ENCODE results near the gene EPHA4. TPM values are rescaled to one million over a fixed set of nuclear protein-coding genes. Genes with fewer than 3 reads are reported as not detected.

The EPHA4 gene
- total RNA-seq, 1 donor from 2014 or later: 15.2 TPM

GRCh38 chr2:221504905-221505304, 67.2 kb downstream of the EPHA4 start:
- no peak for DNase-seq (ENCODE audit: low spot score)

DNA sequence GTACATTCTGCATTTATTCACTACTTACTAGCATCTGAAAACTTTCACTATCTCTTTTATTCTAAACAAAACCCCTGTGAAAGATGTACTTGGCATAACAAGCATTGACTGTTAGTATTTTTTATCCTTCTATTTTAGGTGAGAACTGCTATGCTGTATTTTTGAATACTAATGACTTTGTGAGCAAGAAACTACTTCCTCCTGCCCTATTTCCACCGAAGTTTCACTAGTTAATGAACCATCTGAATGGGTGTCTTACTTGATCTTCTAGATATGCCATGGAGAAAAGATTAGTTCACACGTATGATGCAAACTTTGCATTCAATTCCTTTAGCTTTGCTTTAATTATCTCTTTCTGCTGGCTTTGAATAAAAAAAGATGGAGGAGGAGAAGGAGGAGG, 68.1 kb downstream of the EPHA4 start:
- DNase-seq (ENCODE audit: low spot score): no peak

DNA sequence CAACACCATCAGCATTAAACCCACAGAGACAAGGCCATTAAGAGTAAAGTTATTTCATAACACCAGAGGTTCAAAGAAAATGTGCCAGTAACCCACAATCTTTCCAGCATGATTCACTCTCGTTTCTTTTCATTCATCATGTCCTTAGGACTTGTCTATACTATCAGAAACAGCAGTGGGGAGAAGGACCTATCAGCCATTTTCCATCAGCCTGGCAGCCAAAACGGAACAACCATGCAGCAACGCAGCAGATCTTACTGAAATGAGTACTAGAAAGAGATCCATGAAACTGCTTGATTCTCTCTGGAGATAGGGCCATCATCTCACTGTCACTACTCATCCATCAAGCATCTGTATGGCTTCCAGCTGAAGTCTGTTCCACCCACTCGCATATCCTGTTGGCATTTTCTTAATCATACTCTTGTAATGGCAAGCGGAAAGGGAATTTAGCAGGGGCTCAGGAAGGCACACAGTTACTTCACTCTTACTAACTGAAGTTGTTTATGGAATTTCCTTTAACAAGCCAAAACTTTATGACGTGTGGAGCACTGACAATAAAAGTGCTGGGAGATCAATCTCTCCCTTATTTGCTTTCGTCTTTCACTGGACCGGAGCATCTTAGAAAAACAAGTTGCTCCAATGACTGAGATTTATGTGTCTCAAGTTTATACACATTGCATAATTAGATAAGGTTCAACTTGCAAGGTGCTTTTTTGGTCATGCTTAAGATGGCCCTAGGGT, 69.7 kb downstream of the EPHA4 start:
- no peak for DNase-seq (ENCODE audit: low spot score)

- DNase-seq (ENCODE audit: low spot score): no peak
Measured at GRCh38 chr2:221501883-221502269, 70.2 kb downstream of the EPHA4 start.

DNA sequence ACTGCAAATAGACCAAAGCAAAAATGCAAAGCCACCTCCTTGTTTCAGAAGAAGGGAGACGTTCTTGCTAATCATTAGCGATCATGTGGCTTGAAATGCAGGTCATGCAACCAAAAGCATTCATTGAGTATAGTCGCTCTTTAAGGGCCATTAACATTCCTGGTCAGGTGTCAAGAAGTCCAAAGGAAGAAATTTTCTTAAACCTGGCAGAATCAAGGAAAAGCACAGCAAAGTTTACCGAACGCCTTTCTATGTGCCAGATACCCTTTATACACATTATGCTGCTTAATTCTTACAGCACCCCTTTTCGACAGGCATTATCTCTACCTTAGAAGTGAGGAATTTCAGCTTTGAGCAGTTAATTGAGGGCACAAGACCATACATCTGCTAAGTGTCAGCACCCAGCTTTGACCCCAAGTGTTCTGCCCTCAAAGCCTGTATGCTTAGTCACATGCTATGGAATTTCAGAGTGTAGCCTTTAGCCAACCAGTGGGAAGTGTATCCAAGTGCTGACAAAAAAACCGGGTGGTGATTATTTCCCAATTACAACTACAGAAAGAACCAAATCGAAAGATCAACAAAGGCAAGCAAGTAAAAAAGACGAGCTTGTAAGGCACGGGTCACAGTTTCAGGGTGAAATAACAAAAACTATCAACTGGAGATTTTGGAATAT, 70.8 kb downstream of the EPHA4 start:
- peak; percentile 51 for DNase-seq (ENCODE audit: low spot score)

DNA sequence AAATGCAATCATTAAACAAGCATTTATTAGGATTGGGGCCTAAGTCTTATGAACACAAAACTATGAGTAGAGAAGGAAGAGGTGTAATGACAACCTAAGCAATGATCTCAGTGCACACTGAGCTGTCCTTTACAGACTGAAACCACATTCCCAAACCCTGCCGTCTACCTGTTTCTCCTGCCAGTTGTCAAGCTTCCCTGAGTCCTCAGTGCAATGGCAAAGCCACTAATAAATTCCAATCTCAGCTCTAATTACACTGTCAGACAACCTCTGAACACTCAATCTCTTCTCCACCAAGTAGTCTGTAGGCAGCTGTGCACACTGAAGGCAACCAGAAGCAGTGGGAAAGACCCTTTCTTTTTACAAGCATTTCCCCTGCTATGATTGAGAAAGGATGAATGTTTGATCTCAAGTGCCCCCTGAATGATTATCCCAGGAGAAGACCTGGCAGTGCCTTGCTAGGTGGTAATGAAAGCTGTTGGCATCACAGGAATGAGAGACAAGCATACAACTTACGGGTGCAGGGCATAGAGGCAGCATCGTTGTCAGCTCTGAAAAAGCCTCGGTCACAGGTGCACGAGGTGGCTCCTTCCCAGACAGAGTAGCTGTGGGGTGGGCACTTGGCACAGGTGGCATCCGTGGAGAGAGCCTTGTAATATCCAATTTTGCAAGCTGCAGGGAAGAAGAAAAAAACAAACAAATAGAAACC, 71.4 kb downstream of the EPHA4 start:
- DNase-seq (ENCODE audit: low spot score): no peak

DNA sequence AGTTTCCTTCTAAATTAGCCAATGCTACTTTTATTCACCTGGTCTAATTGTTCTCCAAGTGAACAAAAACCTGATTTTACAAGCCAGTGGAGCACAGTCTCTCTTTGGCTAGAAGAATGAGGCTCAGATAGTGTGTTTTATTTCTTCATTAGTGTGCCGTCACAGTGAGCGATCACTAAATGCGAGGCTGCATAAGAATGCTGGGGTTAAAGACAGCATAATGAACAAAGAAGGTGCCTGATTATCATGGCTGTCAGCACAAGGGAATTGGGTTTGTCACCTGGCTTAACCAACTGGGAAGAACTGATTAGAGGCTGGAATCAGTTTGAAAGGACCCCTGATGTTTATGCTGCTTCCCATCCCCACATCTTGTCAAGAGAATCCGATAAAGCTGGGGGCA, 76.4 kb downstream of the EPHA4 start:
- DNase-seq (ENCODE audit: low spot score): no peak

DNA sequence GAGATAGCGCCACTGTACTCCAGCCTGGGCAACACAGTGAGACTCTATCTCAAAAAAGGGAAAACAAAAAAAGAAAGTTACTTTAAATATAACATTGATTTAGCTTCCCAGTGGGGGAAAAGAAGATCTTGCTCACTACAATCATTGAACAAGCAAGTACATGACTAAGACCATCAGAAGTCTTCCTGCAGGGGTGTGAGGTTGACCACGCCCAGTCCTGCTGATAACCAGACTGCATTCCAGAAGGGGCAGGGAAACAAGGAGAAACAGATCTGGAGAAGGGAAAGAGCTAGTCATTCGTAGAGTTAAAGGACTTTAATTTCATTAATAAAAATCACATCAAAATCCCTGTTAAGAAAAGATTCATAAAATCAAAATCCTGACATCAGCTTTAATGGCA, 77.5 kb downstream of the EPHA4 start:
- no peak for DNase-seq (ENCODE audit: low spot score)

- DNase-seq (ENCODE audit: low spot score): no peak
Measured at GRCh38 chr2:221493391-221493790, 78.7 kb downstream of the EPHA4 start.

DNA sequence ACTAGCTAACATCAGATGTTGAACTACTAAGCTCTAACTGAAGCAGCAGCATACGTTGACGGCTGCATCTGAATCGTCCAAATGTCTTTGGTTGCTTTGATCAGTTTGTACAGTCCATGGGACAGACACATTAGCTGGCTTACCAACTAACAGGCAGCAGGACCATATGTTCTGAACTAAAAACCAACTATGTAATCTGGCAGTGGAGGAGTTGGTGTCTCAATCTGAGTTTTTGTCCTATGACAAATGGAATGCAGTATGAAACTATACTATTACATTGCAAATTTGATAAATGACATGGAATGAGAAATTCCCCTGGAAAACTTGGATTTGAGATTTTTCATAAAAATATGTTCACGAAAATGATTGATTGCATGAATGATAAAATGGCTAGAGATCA, 79.5 kb downstream of the EPHA4 start:
- DNase-seq (ENCODE audit: low spot score): peak; percentile 64

DNA sequence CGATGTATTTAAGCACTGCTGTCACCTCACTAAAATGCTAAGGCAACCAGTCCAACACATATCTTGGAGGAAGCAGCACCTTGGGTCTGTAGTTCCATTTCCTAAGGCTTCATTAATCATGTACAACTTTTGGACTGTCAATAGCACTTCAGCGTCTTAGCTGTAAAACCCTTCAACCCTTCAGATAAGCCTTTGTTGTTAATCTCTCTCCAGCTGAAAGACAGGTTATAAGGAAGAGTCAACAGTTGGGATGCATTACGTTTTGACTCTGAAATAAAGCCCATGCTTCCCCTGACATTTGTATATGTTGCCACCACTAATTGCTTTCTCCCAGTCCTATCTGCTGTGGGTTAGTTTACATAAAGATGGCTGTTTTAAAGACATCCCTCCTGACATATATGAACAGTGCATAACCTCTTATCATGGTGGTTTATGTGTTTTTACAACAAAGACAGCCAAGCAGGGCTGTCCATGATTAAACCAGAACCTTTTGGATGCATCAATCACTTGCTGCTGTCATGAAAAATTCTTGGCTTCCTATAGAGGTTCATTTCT, 81.5 kb downstream of the EPHA4 start:
- no peak for DNase-seq (ENCODE audit: low spot score)

DNA sequence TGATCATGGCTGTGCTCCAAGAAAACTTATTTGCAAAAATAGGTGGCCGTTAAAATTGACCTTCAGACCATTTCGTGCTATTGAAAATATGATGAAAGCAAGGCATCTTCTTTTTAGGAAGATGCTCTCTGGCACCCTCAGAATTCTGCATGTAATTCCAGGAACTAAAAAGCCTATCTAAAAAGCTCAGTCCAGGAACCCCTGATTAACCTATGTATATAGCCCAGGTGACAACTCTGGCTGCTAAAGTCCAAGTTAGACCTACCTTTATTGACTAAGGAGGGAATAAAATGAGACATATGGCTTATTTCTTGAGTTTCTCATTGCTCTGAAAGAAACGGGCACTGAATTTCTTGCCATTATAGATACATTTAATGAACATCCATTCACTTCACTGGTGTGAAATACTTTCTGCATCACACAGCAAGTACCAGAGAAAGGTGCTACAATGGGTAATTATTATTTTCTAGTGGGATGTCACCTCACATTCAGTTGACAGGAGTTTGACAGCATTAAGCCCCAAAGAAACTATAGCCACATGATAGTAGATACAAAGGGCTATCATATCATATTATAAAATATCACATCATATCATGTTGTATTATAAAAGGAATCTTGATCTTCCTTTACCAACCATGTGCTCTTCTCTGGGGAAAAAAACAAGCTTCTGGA, 83.8 kb downstream of the EPHA4 start:
- no peak for DNase-seq (ENCODE audit: low spot score)

GRCh38 chr2:221486106-221486505, 86.0 kb downstream of the EPHA4 start:
- DNase-seq (ENCODE audit: low spot score): no peak

DNA sequence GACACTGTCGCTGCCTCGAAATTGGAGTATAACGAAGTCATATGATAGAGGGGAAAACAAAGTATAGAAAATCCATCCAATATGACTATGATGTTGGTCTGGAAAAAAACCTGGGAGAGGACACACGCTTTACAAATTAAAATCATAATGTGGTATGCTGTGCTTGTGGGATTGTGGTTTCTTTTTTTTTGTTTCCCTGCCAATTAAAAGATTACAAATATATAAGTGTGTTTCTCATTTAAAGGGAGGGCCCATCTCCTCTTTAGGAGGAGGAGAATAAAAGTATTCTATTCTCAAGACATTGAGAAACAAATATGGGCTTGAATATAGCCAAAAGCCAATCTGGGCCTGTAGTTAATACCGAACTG, 86.6 kb downstream of the EPHA4 start:
- DNase-seq (ENCODE audit: low spot score): no peak

DNA sequence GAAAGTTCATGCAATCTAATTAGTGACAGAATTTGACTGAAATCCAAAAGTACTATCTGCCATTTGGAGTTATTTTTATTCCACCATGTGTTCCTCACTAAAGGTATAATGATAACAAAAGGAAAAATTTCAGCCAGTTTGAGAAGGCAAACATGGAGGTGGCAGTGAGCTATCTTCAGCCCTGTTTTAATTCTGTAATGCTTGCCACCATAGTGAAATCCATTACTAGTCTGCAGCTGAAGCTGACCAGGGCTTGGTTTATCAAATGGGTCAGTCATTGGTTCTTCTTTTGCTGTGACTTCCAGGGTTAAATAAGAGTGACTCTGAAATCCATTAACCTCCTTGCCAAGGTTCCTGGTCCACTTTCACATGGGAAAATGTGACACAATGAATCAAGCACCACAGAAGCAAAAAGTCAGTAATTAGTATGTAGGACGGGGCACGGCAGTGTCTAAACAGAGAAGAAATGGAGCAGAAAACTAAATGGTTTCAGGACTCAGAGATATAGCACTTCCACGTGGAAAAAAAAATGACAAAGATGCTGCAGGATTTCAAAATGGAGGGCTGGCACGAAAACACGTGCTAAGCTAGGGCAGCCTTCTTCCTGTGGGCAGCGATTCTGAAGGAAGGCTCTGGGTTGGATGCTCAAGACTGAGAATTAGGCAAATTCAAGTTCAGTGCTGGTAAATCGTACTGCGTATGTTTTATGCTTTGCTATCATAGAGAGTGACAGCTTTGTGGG, 87.2 kb downstream of the EPHA4 start:
- DNase-seq (ENCODE audit: low spot score): no peak

- no peak for DNase-seq (ENCODE audit: low spot score)
Measured at GRCh38 chr2:221482666-221483455, 89.2 kb downstream of the EPHA4 start.

- DNase-seq (ENCODE audit: low spot score): no peak
Measured at GRCh38 chr2:221480821-221481220, 91.3 kb downstream of the EPHA4 start.

DNA sequence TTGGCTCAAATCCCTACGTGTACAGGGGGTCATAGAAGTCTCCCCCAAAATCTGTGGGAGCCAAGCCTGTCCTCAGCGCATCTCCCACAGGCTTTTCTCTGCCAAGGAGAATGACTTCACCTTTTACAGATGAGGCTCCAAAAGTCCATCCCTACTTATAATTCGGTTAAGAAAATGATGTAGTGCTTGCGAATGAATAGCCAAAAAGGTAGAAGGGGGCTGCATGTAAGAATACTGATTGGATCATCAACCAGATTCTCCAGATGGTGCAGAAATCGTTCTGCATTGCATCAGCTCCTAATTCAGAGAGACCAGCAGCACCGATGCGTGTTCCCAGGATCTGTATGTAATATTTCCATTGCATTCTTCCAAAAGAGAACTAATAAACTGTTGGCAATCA, 91.9 kb downstream of the EPHA4 start:
- no peak for DNase-seq (ENCODE audit: low spot score)

DNA sequence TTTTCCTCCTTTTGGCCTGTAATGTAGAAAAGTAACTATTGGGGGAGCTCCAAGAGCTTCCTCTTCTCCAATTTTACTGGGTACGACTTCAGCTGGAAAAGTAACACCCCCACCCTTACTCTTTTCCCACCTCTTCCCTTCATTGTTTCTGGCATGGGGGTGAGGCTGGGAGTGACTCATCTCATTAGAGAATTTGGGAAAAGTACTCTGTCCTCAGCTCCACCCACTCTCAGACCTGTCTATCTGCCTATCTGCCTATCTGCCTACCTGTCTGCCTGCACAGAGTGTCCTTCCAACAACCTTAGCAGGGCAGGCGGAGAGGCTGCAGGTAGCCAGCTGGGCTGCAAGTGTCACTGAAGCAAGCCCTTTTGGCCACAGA, 93.6 kb downstream of the EPHA4 start:
- no peak for DNase-seq (ENCODE audit: low spot score)

DNA sequence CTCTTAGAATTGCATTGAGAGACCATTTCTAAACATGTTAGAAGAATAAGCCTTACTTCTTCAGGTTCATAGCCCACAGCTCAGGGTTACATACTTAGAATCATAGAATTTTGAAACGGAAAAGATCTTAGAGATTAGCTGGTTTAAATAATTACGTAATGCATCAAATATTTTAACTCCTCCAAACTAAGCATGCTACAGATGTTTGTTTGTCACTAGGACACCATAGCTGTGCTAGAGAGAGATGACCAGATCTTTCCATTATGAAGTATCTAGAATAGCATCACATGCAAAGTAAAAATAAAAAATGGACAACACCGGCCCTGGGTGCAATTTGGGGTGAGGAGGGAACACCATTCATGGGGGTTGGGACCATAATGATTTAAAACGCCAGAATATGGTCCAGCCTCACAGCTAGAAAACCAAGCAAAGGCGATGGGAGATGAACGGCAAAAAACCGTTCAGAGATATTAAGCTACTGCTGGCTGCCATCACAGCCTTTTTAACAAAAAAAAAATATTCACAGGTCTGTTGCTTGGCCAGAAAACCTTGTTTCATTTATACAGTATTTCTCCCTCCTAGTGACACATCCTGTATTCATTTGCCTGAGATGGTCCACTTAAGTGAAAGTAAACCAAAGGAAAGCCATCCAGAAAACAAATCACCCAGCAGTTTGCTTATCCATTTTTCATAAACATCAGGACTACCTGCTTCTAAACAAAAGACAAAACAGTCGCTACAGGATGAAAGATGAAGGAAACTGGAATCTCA, 94.2 kb downstream of the EPHA4 start:
- no peak for DNase-seq (ENCODE audit: low spot score)
